HepG2 (cell line): ENCODE measurements around the gene MTHFD2. TPM values are rescaled to one million over a fixed set of nuclear protein-coding genes. Genes with fewer than 3 reads are reported as not detected.

Source experiments
- AKNA ChIP-seq: sonication (generic); formaldehyde crosslinking; IDR thresholded peaks from 2 replicates; pipeline ENCODE4 v1.4.0; 2020; ENCODE audit warnings: missing genetic modification reagents, borderline replicate concordance
- ATF7-NPFF ChIP-seq: sonication (generic); formaldehyde crosslinking; IDR thresholded peaks from 2 replicates; pipeline ENCODE4 v1.8.1; 2023; ENCODE audit warnings: mild to moderate bottlenecking, low read depth, missing genetic modification reagents, moderate library complexity
- BHLHE40 ChIP-seq: IDR thresholded peaks from 2 replicates; pipeline ENCODE4 v1.6.1; 2011; ENCODE audit warnings: low read length, improper control_type of control experiment
- E2F2 ChIP-seq: sonication (generic); formaldehyde crosslinking; IDR thresholded peaks from 2 replicates; pipeline ENCODE4 v1.4.0; 2020; ENCODE audit warnings: missing genetic modification reagents, borderline replicate concordance
- ETV6 ChIP-seq: sonication (generic); formaldehyde crosslinking; conservative IDR thresholded peaks from 2 replicates; pipeline ENCODE4 v1.4.0; 2020; ENCODE audit warnings: missing genetic modification reagents
- HDAC1 ChIP-seq: sonication (generic); formaldehyde crosslinking; IDR thresholded peaks from 2 replicates; pipeline ENCODE4 v1.5.1; 2020; ENCODE audit warnings: mild to moderate bottlenecking, missing genetic modification reagents
- HOXA3 ChIP-seq: sonication (generic); formaldehyde crosslinking; IDR thresholded peaks from 2 replicates; pipeline ENCODE4 v1.5.0; 2020; ENCODE audit warnings: missing genetic modification reagents
- MEIS1 ChIP-seq: sonication (generic); formaldehyde crosslinking; IDR thresholded peaks from 2 replicates; pipeline ENCODE4 v1.9.0; 2021; ENCODE audit warnings: mild to moderate bottlenecking, missing genetic modification reagents, moderate library complexity, borderline replicate concordance
- PHF21A ChIP-seq: sonication (generic); formaldehyde crosslinking; IDR thresholded peaks from 2 replicates; pipeline ENCODE4 v1.5.0; 2020; ENCODE audit warnings: mild to moderate bottlenecking, missing genetic modification reagents
- PLSCR1 ChIP-seq: sonication (generic); formaldehyde crosslinking; IDR thresholded peaks from 2 replicates; pipeline ENCODE4 v1.5.0; 2020; ENCODE audit warnings: missing genetic modification reagents, mild to moderate bottlenecking, borderline replicate concordance
- RAD51 ChIP-seq: fragments of 450-650 bp; IDR thresholded peaks from 2 replicates; pipeline ENCODE4 v1.6.1; 2016; ENCODE audit warnings: borderline replicate concordance
- SIN3A ChIP-seq: IDR thresholded peaks from 2 replicates; pipeline ENCODE4 v1.6.1; 2011; ENCODE audit warnings: low read depth, mild to moderate bottlenecking, control low read depth, low read length, borderline replicate concordance
- ZFP37 ChIP-seq: sonication (generic); formaldehyde crosslinking; IDR thresholded peaks from 2 replicates; pipeline ENCODE4 v1.4.0; 2020; ENCODE audit warnings: missing genetic modification reagents, borderline replicate concordance
- ZNF142 ChIP-seq: sonication (generic); formaldehyde crosslinking; IDR thresholded peaks from 2 replicates; pipeline ENCODE4 v1.4.0; 2020; ENCODE audit warnings: missing genetic modification reagents
- polyA plus RNA-seq, 8 experiments: library from polyadenylated mRNA; depleted of rRNA in 3 of 8; stranded (reverse) in 7 of 8; unstranded in 1 of 8; fragments of >200 nt; fragmentation: Illumina TruSeq in 4 of 8; extraction: Trizol in 4 of 8; gene quantifications; 2 replicates each; pipeline versions ENCODE4 v1.2.1 to v1.2.3, GENCODE V29; 2011 to 2016; ENCODE audit warnings: low read depth in 4 of 8, missing spikeins in 1 of 8, mixed read lengths in 1 of 8; ENCODE audit not compliant: insufficient read depth in 1 of 8
- total RNA-seq, 5 experiments: library from RNA; depleted of rRNA; stranded (reverse); fragments of >200 nt; fragmentation: Illumina TruSeq; extraction: Trizol; gene quantifications; 2 replicates each; pipeline ENCODE4 v1.2.3, GENCODE V29; 2016; ENCODE audit warnings: low read depth in 1 of 5

Gene MTHFD2
- total and polyA plus RNA-seq, 2 of the 13 experiments (the other 11 are each of a cell fraction or from before 2014, with no cell fraction given) = 188 to 269 TPM

- TF ChIP-seq ZFP37 (CRISPR knock-in tag) (0 out of 2 replicates have a peak, but pooled peaks have one; percentile 19), SIN3A (peak; percentile 93; the same call in 1 of the 2 replicates), PLSCR1 (CRISPR knock-in tag) (0 out of 2 replicates have a peak, but pooled peaks have one; percentile 57), ETV6 (peak; percentile 65), AKNA (CRISPR knock-in tag) (no peak), RAD51 (no peak), BHLHE40 (no peak), HOXA3 (CRISPR knock-in tag) (peak; percentile 47; the same call in 1 of the 2 replicates), ZNF142 (CRISPR knock-in tag) (peak; percentile 89), MEIS1 (no peak), PHF21A (CRISPR knock-in tag) (peak; percentile 69), ATF7-NPFF (CRISPR knock-in tag) (0 out of 2 replicates have a peak, but pooled peaks have one; percentile 9), HDAC1 (peak; percentile 84; the same call in 1 of the 2 replicates), E2F2 (CRISPR knock-in tag) (peak; percentile 74; the same call in 1 of the 2 replicates)
Measured at GRCh38 chr2:74178211-74179062, 20.0 kb upstream of the MTHFD2 start, which contains the start of gene MOB1A (continued).
